ENCODE data around the gene EXOSC1. TPM values are rescaled to one million over a fixed set of nuclear protein-coding genes. Genes with fewer than 3 reads are reported as not detected.

Gene EXOSC1
- total RNA-seq, 2 donors from 2014 or later: 21.8 to 30.8 TPM

- no peaks in the 10 kb centered on the region for H3K9me3 ChIP-seq
- no peak overlapping the region for H3K27ac ChIP-seq
- DNase-seq (ENCODE audit: low spot score): no peak
- no peak overlapping the region for H3K4me3 ChIP-seq
- H3K4me1 ChIP-seq (replicated peaks): peaks cover 8% of the 10 kb centered on the region
- WGBS: 95% methylated on average over 1 of the region's 1 CpG
- no peaks in the 10 kb centered on the region for H3K27me3 ChIP-seq (replicated peaks; ENCODE audit: insufficient read depth)
- TF ChIP-seq POLR2A (IDR thresholded peaks at IDR 0.05) (no peak), POLR2AphosphoS5 (IDR thresholded peaks at IDR 0.05) (no peak)
- TF ChIP-seq, protein P1, sequence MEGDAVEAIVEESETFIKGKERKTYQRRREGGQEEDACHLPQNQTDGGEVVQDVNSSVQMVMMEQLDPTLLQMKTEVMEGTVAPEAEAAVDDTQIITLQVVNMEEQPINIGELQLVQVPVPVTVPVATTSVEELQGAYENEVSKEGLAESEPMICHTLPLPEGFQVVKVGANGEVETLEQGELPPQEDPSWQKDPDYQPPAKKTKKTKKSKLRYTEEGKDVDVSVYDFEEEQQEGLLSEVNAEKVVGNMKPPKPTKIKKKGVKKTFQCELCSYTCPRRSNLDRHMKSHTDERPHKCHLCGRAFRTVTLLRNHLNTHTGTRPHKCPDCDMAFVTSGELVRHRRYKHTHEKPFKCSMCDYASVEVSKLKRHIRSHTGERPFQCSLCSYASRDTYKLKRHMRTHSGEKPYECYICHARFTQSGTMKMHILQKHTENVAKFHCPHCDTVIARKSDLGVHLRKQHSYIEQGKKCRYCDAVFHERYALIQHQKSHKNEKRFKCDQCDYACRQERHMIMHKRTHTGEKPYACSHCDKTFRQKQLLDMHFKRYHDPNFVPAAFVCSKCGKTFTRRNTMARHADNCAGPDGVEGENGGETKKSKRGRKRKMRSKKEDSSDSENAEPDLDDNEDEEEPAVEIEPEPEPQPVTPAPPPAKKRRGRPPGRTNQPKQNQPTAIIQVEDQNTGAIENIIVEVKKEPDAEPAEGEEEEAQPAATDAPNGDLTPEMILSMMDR (IDR thresholded peaks at IDR 0.05): no peak
- H3K36me3 ChIP-seq: peaks cover 3 to 8% of the 10 kb centered on the region in 2 donors
- intact Hi-C loops (cut with DNase I): no loop called here
These were observed 3.5 kb downstream of the EXOSC1 start for GRCh38 chr10:97442277-97442676.

GRCh38 chr10:97435211-97435610, 10.6 kb downstream of the EXOSC1 start:
- 96% methylated on average over 6 of the region's 6 CpGs for WGBS
- TF ChIP-seq POLR2AphosphoS5 (IDR thresholded peaks at IDR 0.05) (no peak), POLR2A (IDR thresholded peaks at IDR 0.05) (no peak)
- TF ChIP-seq, protein P1 (IDR thresholded peaks at IDR 0.05): no peak
- no peaks in the 10 kb centered on the region for H3K4me1 ChIP-seq (replicated peaks)
- no peaks in the 10 kb centered on the region for H3K9me3 ChIP-seq
- no peak overlapping the region for H3K4me3 ChIP-seq
- H3K36me3 ChIP-seq: peaks cover 6 to 23% of the 10 kb centered on the region in 2 donors
- DNase-seq (ENCODE audit: low spot score): no peak
- H3K27me3 ChIP-seq (replicated peaks; ENCODE audit: insufficient read depth): no peaks in the 10 kb centered on the region
- intact Hi-C loops (cut with DNase I): no loop called here
- no peak overlapping the region for H3K27ac ChIP-seq

DNA sequence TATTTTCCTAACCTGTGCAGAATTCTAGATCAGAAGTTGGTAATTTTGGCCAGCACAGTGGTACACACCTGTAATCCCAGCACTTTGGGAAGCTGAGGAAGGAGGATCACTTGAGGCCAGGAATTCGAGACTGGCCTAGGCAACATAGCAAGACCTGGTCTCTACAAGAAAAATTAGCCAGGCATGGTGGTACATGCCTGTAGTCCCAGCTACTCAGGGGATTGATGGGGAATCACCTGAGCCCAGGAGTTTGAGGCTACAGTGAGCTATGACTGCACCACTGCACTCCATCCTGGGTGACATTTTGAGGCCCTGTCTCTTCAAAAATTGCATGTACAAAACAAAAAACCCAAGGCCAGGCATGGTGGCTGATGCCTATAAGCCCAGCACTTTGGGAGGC, 11.2 kb downstream of the EXOSC1 start:
- Histone ChIP-seq H3K4me1 (replicated peaks) (no peaks in the 10 kb centered on the region), H3K36me3 (peaks cover 6 to 22% of the 10 kb centered on the region in 2 donors), H3K27me3 (replicated peaks; ENCODE audit: insufficient read depth) (no peaks in the 10 kb centered on the region), H3K9me3 (no peaks in the 10 kb centered on the region), H3K4me3 (no peak overlapping the region), H3K27ac (no peak overlapping the region)
- TF ChIP-seq, protein P1 (IDR thresholded peaks at IDR 0.05): no peak
- TF ChIP-seq POLR2AphosphoS5 (IDR thresholded peaks at IDR 0.05) (no peak), POLR2A (IDR thresholded peaks at IDR 0.05) (no peak)
- no peak for DNase-seq (ENCODE audit: low spot score)
- intact Hi-C loops (cut with DNase I): no loop called here
- 81% methylated on average over 1 of the region's 1 CpG for WGBS

GRCh38 chr10:97434055-97434454, 11.8 kb downstream of the EXOSC1 start:
- Histone ChIP-seq H3K4me1 (replicated peaks) (no peaks in the 10 kb centered on the region), H3K4me3 (no peak overlapping the region), H3K9me3 (no peaks in the 10 kb centered on the region), H3K36me3 (peaks cover 6 to 17% of the 10 kb centered on the region in 2 donors), H3K27me3 (replicated peaks; ENCODE audit: insufficient read depth) (no peaks in the 10 kb centered on the region), H3K27ac (no peak overlapping the region)
- TF ChIP-seq, protein P1 (IDR thresholded peaks at IDR 0.05): no peak
- no peak for TF ChIP-seq POLR2AphosphoS5 (IDR thresholded peaks at IDR 0.05)
- TF ChIP-seq POLR2A (IDR thresholded peaks at IDR 0.05): no peak
- DNase-seq (ENCODE audit: low spot score): no peak
- intact Hi-C loops (cut with DNase I): no loop called here

GRCh38 chr10:97428572-97428981, 17.2 kb downstream of the EXOSC1 start:
- no peak overlapping the region for H3K27ac ChIP-seq
- 40% methylated on average over 4 of the region's 4 CpGs for WGBS
- peaks cover 9% of the 10 kb centered on the region for H3K4me1 ChIP-seq (replicated peaks)
- H3K4me3 ChIP-seq: no peak overlapping the region
- intact Hi-C loops (cut with DNase I): no loop called here
- no peaks in the 10 kb centered on the region for H3K9me3 ChIP-seq
- no peaks in the 10 kb centered on the region for H3K27me3 ChIP-seq (replicated peaks; ENCODE audit: insufficient read depth)
- no peak for DNase-seq (ENCODE audit: low spot score)
- H3K36me3 ChIP-seq: peaks cover 3 to 6% of the 10 kb centered on the region in 2 donors
- TF ChIP-seq POLR2A (IDR thresholded peaks at IDR 0.05): no peak
- TF ChIP-seq, protein P1 (IDR thresholded peaks at IDR 0.05): no peak
- no peak for TF ChIP-seq POLR2AphosphoS5 (IDR thresholded peaks at IDR 0.05)

Data from prostate gland (tissue), 2 donors.